Peyer's patch (tissue), 4 donors: ENCODE measurements around the gene DNAJB13. TPM values are rescaled to one million over a fixed set of nuclear protein-coding genes. Genes with fewer than 3 reads are reported as not detected.
A peak's percentile ranks its signal among the peaks of the same experiment; 100 is the strongest.

ENCODE experiments used
- DNase-seq, 3 donors: peaks; one replicate each; pipeline ENCODE4 v3.0.0-alpha.2; 2017 to 2019
- H3K27ac ChIP-seq, 4 donors: fragments of 200-600 bp; sonication (generic); one replicate each; pipeline ENCODE4 v1.5.1; 2016 to 2019
- H3K27me3 ChIP-seq, 2 donors: fragments of 200-600 bp; sonication (generic); one replicate each; pipeline ENCODE4 v1.5.1; 2019
- H3K36me3 ChIP-seq, 3 donors: fragments of 200-600 bp; sonication (generic); one replicate each; pipeline ENCODE4 v1.5.1; 2016 to 2019
- H3K4me1 ChIP-seq, 4 donors: fragments of 200-600 bp; sonication (generic); one replicate each; pipeline ENCODE4 v1.5.1; 2016 to 2019
- H3K4me3 ChIP-seq, 4 donors: fragments of 200-600 bp; sonication (generic); 1 replicate in 3 of 4; 2 replicates in 1 of 4; pipeline ENCODE4 v1.5.1; 2016 to 2019; ENCODE audit warnings: mild to moderate bottlenecking in 1 of 4
- H3K9me3 ChIP-seq, 4 donors: fragments of 200-600 bp; sonication (generic); one replicate each; pipeline ENCODE4 v1.5.1; 2016 to 2019; ENCODE audit warnings: mild to moderate bottlenecking in 1 of 4
- POLR2A ChIP-seq, 2 donors: fragments of 450-650 bp; IDR thresholded peaks; one replicate each; pipeline ENCODE4 v1.5.1; 2017; ENCODE audit warnings: antibody characterized with exemption in 2 of 2, mild to moderate bottlenecking in 2 of 2, moderate library complexity in 2 of 2
- total RNA-seq, 4 donors: library from RNA; depleted of rRNA; stranded (reverse); fragments of >200 nt; gene quantifications; one replicate each; pipeline ENCODE4 v1.1.0, GENCODE V29; 2016
- TF ChIP-seq, protein P1 (sequence below), 6 experiments: fragments of 450-650 bp in 4 of 6; fragments of 200-600 bp in 2 of 6; sonication (generic) in 1 of 6; IDR thresholded peaks; one replicate each; pipeline ENCODE4 v1.5.1; 2017 to 2019; ENCODE audit warnings: antibody characterized with exemption in 6 of 6, mild to moderate bottlenecking in 3 of 6, moderate library complexity in 1 of 6

DNAJB13 gene
- total RNA-seq, 4 donors from 2014 or later, result 0.54 to 4.4 TPM; not detected in 2

- Histone ChIP-seq H3K4me3 (no peak overlapping the region), H3K9me3 (no peaks in the 10 kb centered on the region), H3K27me3 (no peaks in the 10 kb centered on the region), H3K27ac (peak overlapping the region; percentile 48 to 61 (median 60)), H3K36me3 (no peaks in the 10 kb centered on the region), H3K4me1 (peaks cover 0 to 19% (median 1%) of the 10 kb centered on the region in 4 donors)
- TF ChIP-seq, protein P1, sequence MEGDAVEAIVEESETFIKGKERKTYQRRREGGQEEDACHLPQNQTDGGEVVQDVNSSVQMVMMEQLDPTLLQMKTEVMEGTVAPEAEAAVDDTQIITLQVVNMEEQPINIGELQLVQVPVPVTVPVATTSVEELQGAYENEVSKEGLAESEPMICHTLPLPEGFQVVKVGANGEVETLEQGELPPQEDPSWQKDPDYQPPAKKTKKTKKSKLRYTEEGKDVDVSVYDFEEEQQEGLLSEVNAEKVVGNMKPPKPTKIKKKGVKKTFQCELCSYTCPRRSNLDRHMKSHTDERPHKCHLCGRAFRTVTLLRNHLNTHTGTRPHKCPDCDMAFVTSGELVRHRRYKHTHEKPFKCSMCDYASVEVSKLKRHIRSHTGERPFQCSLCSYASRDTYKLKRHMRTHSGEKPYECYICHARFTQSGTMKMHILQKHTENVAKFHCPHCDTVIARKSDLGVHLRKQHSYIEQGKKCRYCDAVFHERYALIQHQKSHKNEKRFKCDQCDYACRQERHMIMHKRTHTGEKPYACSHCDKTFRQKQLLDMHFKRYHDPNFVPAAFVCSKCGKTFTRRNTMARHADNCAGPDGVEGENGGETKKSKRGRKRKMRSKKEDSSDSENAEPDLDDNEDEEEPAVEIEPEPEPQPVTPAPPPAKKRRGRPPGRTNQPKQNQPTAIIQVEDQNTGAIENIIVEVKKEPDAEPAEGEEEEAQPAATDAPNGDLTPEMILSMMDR (IDR thresholded peaks at IDR 0.05), result no peak
- no peak for TF ChIP-seq POLR2A (IDR thresholded peaks at IDR 0.05)
- peak in 1 of 3 donors; percentile 21 for DNase-seq
Observed at GRCh38 chr11:73995247-73995646, 44.4 kb downstream of the DNAJB13 start.

DNA sequence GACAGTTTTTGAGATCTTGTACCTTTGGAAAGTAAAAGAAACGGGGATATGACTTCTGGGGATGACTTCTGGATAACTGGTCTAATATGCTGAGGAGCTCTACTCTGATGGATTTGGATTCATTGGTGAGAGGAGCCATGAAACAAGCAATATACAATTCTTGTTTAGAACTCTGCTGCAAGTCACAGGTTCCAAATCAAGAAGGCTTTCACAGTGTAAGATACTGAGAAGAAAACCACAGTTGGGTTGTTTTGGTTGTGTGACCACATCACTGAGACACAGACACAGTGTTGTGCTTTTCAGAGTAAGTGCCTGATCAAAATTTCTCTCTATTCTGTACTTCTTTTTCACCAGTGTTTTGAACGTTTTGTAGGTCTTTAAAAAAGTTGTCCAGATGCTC lies 44.9 kb downstream of the DNAJB13 start:
- TF ChIP-seq, protein P1 (IDR thresholded peaks at IDR 0.05), result no peak
- no peak for TF ChIP-seq POLR2A (IDR thresholded peaks at IDR 0.05)
- Histone ChIP-seq H3K36me3 (no peaks in the 10 kb centered on the region), H3K27ac (peak overlapping the region; percentile 48 to 61 (median 60)), H3K4me3 (no peak overlapping the region), H3K27me3 (no peaks in the 10 kb centered on the region), H3K9me3 (no peaks in the 10 kb centered on the region), H3K4me1 (peaks cover 0 to 19% (median 1%) of the 10 kb centered on the region in 4 donors)
- peak in 1 of 3 donors; percentile 45 for DNase-seq

DNA sequence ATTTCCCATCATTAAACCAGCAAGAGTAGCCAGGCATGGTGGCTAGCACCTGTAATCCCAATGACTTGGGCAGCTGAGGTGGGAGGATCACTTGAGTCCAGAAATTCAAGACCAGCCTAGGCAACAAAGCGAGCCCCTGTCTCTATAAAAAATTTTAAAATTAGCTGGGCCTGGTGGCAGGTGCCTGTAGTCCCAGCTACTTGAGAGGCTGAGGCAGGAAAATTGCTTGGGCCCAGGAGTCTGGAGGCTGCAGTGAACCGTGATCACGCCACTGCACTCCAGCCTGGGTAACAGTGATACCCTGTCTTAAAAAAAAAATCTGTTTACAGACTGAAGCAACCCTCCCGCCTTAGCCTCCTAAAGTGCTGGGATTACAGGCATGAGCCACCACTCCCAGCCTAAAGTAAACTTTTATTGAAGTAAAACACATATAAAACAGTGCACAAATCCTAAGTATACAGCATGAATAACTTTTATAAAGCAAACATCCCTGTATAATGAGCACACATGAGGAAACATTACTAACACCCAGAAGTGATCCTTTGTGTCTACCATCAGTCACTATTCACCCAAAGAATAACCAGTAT lies 45.4 kb downstream of the DNAJB13 start:
- Histone ChIP-seq H3K36me3 (no peaks in the 10 kb centered on the region), H3K9me3 (no peaks in the 10 kb centered on the region), H3K4me3 (no peak overlapping the region), H3K27ac (peak overlapping the region; percentile 48 to 61 (median 60)), H3K4me1 (peaks cover 0 to 19% (median 1%) of the 10 kb centered on the region in 4 donors), H3K27me3 (no peaks in the 10 kb centered on the region)
- peak in 1 of 3 donors; percentile 44 for DNase-seq
- TF ChIP-seq POLR2A (IDR thresholded peaks at IDR 0.05), result no peak
- TF ChIP-seq, protein P1 (IDR thresholded peaks at IDR 0.05), result no peak

- no peaks in the 10 kb centered on the region for H3K27me3 ChIP-seq
- H3K36me3 ChIP-seq, result no peaks in the 10 kb centered on the region
- DNase-seq, result peak in 2 of 3 donors; percentile 57 to 70
- no peaks in the 10 kb centered on the region for H3K9me3 ChIP-seq
- no peak for TF ChIP-seq POLR2A (IDR thresholded peaks at IDR 0.05)
- no peak overlapping the region for H3K4me3 ChIP-seq
- peak overlapping the region in 2 of 4 donors; percentile 59 to 61 for H3K27ac ChIP-seq
- H3K4me1 ChIP-seq, result peaks cover 0 to 13% (median 1%) of the 10 kb centered on the region in 4 donors
Observed at GRCh38 chr11:73997120-73997770, 46.4 kb downstream of the DNAJB13 start.

DNA sequence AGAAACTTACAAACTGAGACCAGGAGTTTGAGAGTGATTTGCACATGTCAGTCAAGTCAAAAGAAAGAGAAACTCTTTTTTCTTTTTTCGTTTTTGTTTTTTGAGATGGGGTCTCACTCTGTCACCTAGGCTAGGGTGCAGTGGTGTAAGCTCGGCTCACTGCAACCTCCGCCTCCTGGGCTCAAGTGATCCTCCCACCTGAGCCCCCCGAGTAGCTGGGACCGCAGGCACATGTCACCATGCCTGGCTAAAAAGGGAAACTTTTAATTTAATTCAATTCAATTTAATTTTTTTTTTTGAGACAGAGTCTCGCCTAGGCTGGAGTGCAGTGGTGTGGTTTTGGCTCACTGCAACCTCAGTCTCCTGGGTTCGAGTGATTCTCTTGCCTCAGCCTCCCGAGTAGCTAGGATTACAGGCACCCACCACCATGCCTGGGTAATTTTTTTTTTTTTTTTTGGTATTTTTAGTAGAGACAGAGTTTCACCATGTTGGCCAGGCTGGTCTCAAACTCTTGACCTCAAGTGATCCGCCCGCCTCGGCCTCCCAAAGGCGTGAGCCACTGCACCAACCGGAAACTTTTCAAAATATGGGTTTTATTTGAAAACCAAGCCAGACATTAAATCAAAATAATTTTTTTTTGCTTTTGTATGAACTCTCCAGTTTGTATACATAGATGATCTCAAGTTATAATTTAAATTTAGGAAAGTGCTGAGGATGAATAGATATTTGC lies 48.2 kb downstream of the DNAJB13 start:
- Histone ChIP-seq H3K4me3 (no peak overlapping the region), H3K9me3 (no peaks in the 10 kb centered on the region), H3K27me3 (no peaks in the 10 kb centered on the region), H3K4me1 (peaks cover 0 to 13% (median 1%) of the 10 kb centered on the region in 4 donors), H3K27ac (no peak overlapping the region), H3K36me3 (peaks cover 0 to 7% (median 0%) of the 10 kb centered on the region in 3 donors)
- DNase-seq, result peak in 1 of 3 donors; percentile 41
- TF ChIP-seq, protein P1 (IDR thresholded peaks at IDR 0.05), result no peak
- TF ChIP-seq POLR2A (IDR thresholded peaks at IDR 0.05), result no peak
